Stimulated activated CD4-positive, alpha-beta T cell treated with anti-CD3 and anti-CD28 coated beads, Interleukin-4, amount 100 ng/mL, for 48 hours (primary cell): ENCODE results near the gene PAM16.
A peak's percentile ranks its signal among the peaks of the same experiment; 100 is the strongest.
"Not testable (repeated sequence)": the region's sequence is repeated elsewhere in the genome, so short reads cannot be mapped to it uniquely, and the experiment has no call there.

Experiments used
- DNase-seq, 2 donors: peaks; one replicate each; pipeline ENCODE4 v3.0.0-alpha.2; 2020; ENCODE audit warnings: low read depth in 2 of 2

PAM16 gene

GRCh38 chr16:4334724-4335495, 16.2 kb downstream of the PAM16 start:
- DNase-seq: no peak

DNA sequence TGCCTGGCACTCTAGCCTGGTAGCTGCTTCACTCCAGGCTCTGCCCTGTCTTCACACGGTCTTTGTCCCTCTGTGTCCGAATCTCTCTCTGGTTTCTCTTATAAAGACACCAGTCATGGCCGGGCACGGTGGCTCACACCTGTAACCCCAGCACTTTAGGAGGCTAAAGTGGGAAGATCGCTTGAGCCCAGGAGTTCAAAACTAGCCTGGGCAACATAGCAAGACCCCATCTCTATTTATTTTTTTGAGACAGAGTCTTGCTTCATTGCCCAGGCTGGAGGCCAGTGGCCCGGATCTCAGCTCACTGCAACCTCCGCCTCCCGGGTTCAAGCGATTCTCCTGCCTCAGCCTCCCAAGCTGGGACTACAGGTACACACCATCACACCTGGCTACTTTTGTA, 17.4 kb downstream of the PAM16 start:
- not testable (repeated sequence) for DNase-seq

DNA sequence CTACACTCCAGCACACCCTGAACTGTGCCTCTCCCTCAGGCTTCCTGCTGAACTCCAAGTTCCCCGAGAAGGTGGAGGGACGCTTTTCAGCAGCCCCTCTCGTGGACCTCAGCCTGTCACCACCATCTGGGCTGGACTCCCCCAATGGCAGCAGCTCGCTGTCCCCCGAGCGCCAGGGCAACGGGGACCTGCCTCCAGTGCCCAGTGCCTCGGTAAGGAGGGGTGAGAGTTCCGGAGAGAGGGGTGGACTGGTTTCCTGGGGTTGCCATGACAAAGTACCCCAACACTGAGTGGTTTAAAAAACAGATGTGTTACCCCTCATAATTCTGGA, 17.8 kb downstream of the PAM16 start:
- DNase-seq: no peak

GRCh38 chr16:4332623-4333307, 18.4 kb downstream of the PAM16 start:
- no peak for DNase-seq

- DNase-seq: no peak
Measured at GRCh38 chr16:4332083-4332482, 19.0 kb downstream of the PAM16 start.

GRCh38 chr16:4330277-4330874, 20.7 kb downstream of the PAM16 start:
- peak; percentile 66 to 77 for DNase-seq

- DNase-seq: no peak
Measured at GRCh38 chr16:4328782-4329775, 22.0 kb downstream of the PAM16 start.

DNA sequence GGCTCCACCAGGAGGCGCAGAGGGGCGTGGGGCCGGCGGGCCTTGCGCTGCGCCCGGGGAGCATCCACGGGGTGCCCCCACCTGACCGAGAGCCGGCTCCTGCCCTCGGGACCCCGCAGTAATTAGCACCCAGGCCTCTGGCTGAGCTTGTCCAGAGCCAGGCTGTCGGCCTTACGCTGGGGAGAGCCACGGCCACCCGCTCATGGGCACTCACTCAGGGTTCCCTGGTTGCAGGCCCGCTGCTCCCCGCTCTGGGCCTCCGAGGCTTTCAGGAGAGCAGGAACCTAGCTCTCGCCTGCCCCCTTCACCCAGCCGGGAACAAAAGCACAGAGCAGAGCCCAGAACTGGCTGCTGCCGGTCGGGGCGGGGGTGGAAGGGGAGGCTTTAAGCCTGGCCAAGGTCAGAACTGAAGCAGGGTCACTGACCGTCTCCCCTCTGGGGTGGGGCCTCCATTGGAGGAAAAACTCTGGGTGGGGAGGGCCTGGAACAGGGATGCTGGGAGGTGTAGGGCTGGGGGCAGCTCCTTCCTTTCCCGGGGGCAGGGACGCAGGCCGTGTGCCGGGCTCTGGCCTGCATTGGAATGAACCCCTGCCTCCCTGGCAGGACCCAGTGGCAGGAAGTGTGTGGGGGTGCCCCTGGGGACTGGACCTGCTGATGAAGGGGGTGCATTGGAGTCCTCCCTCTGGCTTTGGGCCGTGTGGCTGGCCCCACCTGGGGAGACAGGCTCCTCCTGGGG, 22.9 kb downstream of the PAM16 start:
- peak; percentile 46 to 57 for DNase-seq

DNA sequence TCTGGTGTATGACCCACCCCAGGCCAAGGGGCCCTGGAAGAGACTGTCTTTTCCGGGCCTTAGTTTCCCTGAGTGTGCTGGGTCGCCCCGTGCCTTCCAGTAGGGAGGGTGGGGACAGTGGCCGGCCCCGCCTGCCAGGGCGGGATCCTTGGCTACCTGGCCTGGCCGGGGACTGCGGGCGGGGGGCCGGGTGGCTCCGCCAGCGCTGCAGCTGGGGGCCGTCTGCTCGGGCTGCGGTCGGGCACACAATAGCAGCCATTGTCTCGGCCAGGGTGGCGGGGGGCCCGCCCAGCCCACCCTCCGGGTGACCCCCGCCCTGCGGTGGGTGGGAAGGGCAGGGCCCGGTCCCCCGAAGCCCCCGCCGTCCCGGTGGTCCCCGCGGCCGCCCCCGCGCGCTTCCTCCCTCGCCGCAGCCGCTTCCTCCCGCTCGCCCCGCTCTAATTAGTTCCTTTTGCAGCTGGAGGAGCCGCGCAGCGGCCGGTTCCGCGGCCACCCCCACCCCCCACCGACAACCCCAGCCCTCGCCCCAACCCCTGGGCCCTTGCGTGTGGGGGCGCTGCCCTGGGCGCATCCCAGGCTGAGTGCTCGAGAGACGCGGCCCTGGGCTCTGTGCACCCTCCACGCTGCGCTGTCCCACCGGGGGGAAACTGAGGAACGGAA, 23.6 kb downstream of the PAM16 start:
- DNase-seq: no peak

- DNase-seq: no peak
Measured at GRCh38 chr16:4325253-4325758, 25.8 kb downstream of the PAM16 start.

DNA sequence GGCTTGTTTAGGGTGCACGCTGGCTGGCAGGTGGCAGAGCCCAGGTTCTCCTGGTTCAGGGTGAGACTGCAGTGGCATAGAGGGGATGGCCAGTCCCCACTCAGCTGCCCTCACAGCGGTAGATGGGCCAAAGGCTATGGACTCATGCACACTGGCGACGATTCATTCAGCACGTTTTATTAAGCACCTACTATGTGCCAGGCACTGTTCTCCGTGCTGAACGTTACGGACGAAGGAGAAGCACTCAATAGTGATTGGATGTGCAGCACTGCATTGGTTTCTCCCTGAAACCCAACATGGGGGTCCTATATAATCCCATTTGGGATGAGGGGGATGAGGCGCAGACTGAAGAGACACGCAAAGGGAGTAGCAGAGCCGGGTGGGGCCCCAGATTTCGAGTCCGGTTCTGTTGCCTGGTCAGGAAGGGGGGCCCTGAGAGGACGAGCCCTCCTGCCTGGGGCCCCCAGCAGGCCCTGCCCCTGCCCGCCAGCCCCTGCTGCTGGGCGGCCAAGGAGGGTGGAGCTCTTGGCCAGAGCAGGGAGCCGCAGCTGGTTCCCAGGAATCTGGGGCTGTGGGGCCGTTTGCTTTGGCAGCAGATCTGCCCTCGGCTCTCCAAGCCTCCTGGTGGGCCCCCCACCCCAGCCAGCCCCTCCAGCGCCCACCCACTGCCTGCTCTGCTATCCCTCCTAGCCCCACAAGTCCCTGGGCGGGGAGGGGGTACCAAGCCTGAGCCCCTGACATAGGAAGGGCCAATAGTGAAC, 26.4 kb downstream of the PAM16 start:
- no peak for DNase-seq

DNA sequence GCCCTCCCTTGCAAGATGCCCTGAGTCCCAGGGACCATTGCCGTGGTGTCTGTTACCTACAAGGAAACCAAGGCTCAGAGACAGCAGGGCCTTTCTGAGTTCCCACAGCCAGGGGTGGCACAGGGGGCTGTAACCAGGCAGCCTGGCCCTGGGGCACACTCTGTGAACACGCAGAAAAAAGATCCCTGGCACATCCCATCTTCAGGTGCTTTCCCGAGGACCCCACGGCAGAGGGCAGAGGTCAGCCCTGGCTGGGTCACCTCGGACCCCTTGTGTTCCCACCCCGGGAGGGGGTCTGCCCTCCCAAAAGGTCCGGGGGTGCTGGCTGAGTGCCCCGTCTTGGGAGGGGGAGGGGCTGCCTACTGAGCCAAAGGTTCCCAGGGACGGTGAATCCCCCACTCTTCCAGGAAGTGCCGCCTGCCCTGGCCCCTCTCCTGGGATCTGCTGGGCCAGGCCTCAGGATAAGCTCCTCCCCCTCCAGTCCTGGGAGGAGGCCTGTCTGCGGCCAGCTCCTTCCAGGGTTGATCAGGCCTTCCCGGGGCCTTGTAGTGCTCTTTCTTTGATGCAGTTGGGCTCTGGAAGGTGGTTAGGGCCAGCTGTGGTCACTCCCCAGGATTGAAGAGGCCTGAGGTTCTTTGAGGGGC, 27.2 kb downstream of the PAM16 start:
- DNase-seq: no peak

DNA sequence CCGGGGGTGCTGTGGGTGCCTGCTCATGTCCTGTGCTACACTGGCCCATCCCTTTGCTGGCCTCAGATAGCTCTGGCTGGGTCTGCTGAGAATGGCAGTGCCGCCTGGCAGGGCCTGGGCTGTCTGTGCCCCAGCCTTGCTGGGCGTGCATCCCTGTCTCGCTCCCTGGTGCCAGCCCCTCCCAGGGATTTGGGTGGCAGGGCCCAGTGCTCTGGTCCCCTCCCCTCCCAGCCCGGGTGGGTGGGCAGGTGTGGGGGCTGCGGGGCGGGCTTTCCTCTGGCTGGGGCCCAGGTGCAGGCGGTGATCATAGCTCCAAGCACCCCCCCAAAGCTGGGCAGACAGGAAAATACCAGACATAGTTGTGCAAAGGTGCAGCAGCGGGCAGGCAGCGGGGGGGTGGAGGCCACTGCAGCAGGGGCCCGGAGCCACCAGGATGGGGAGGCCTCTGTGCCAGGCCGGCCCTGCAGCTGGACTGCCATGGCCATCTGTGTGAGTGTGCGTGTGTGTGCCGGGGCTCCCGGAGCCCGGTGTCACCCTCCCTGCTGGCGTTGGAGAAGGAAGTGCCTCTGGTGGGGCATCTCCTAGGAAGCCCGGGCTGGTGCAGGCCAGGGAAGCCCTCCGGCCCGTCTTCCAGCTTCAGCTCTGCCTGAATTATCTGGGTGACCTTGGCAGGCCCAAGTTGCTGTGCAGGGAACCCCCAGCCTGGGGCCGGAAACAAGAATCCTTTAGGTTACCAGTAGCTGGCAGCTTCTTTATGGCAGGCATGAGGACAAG, 27.9 kb downstream of the PAM16 start:
- DNase-seq: no peak

- no peak for DNase-seq
Measured at GRCh38 chr16:4322121-4323052, 28.7 kb downstream of the PAM16 start.

DNA sequence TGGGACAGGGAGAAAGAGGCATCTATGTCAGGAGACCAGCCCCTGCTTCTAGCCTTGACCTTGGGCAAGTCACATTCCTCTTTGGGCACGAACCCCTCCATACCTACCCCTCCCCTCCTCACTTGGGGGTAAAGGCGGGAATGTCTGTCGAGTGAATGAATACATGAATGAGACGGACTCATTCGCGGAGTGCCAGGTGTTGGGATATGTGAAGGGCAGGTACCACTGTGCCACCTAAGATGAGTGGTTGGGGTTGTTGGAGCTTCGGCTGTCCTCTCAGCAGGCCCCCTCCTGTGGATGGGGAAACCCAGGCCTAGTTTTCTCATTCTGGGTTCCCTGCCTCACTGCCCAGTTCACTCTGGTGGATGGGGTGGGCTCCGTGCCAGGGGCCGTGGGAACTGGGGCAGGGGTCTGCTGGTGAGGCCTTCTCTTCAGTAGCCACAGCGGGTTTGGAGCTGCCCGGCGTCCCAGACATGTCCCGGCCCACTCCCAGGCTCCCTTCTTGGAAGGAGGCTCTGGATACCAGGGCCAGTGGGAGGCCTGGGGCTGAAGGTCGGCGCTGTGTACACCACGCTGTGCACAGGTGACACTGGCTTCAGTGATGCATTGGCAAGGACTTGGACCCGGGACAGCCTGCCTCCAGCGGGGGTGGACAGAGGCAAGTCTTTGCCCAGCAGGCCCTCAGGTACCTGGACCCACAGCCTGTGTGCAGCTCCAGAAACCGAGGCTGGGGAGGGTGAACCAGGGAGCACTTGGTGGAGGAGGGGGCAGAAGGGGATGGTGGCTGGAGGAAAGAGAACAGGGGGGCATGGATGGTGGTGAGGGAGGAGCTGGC, 29.6 kb downstream of the PAM16 start:
- DNase-seq: no peak

DNA sequence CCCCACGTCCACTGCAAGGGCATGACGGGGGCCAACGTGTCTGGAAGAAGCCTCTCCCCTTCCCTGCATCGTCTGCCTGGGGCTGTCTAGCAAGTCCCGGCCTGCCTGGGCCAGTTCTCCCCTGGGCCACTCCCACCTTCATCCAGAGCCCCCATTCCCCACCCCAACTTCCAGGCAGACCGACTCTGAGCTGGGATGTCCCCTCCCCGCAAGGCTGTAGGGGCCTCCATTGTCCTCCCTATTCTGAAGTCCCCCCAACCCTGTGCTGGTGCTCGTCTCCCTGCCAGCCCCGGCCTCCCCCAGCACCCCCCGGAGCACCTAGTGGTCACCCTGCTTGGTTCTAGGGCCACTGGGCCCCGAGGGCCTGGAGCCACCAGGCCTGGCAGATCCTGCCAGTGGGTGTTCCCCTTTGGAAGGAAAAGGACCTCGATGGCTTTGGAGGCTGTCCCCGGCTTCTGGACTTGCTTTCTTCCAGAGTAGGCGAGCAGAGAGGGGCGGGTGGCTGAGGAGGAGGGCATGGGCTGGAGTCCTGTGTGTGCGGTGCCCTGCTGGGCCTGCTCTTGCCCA, 30.5 kb downstream of the PAM16 start:
- DNase-seq: no peak
